OCI-LY1 (cell line): ENCODE data around the gene EVC2.

Experiments
- H2AFZ ChIP-seq: fragments of 200-600 bp; sonication (generic), shearing (Covaris generic); 2 replicates; pipeline ENCODE4 v1.6.0; 2014; ENCODE audit warnings: antibody characterized with exemption, mild to moderate bottlenecking, low read length
- H3F3A ChIP-seq: fragments of 200-600 bp; sonication (generic), shearing (Covaris generic); 2 replicates; pipeline ENCODE4 v1.6.0; 2014; ENCODE audit warnings: mild to moderate bottlenecking, antibody characterized with exemption, low read length, moderate library complexity; ENCODE audit not compliant: insufficient read depth
- H3K27ac ChIP-seq: fragments of 200-600 bp; sonication (generic); 2 replicates; pipeline ENCODE4 v1.5.1; 2014; ENCODE audit warnings: low read length, mixed run types, mild to moderate bottlenecking, low read depth; ENCODE audit not compliant: poor library complexity, severe bottlenecking
- H3K27me3 ChIP-seq: fragments of 200-600 bp; sonication (generic); 2 replicates; pipeline ENCODE4 v1.6.0; 2014; ENCODE audit warnings: antibody characterized with exemption, mild to moderate bottlenecking, low read length, moderate library complexity; ENCODE audit not compliant: insufficient read depth
- H3K36me3 ChIP-seq: fragments of 200-600 bp; sonication (generic); 2 replicates; pipeline ENCODE4 v1.6.1; 2014; ENCODE audit warnings: mild to moderate bottlenecking, antibody characterized with exemption, low read length, moderate library complexity, mixed read lengths; ENCODE audit not compliant: insufficient read depth
- H3K4me1 ChIP-seq: fragments of 200-600 bp; sonication (generic); 2 replicates; pipeline ENCODE4 v1.5.1; 2014; ENCODE audit warnings: mild to moderate bottlenecking, low read length, moderate library complexity; ENCODE audit not compliant: insufficient read depth, severe bottlenecking
- H3K4me2 ChIP-seq: fragments of 200-600 bp; sonication (generic), shearing (Covaris generic); 2 replicates; pipeline ENCODE4 v1.6.1; 2014; ENCODE audit warnings: low read length
- H3K4me3 ChIP-seq: fragments of 200-600 bp; sonication (generic); 2 replicates; pipeline ENCODE4 v1.5.1; 2014; ENCODE audit warnings: low read length, low read depth, mild to moderate bottlenecking, mixed read lengths; ENCODE audit not compliant: poor library complexity, severe bottlenecking
- H3K79me2 ChIP-seq: fragments of 200-600 bp; shearing (Covaris generic); 2 replicates; pipeline ENCODE4 v1.6.1; 2016; ENCODE audit warnings: mixed run types, low read length, mixed read lengths; ENCODE audit not compliant: insufficient read depth
- H3K9ac ChIP-seq: fragments of 200-600 bp; sonication (generic), shearing (Covaris generic); 2 replicates; pipeline ENCODE4 v1.6.1; 2014; ENCODE audit warnings: mild to moderate bottlenecking, low read length, mixed read lengths
- H3K9me2 ChIP-seq: fragments of 200-600 bp; sonication (generic), shearing (Covaris generic); 2 replicates; pipeline ENCODE4 v1.6.1; 2014; ENCODE audit warnings: low read depth, mild to moderate bottlenecking, low read length, mixed read lengths
- H3K9me3 ChIP-seq: fragments of 200-600 bp; shearing (Covaris generic); 2 replicates; pipeline ENCODE4 v1.6.1; 2014; ENCODE audit warnings: low read length, mixed read lengths
- H4K20me1 ChIP-seq: fragments of 200-600 bp; sonication (generic), shearing (Covaris generic); 2 replicates; pipeline ENCODE4 v1.6.0; 2016; ENCODE audit warnings: mild to moderate bottlenecking, low read length; ENCODE audit not compliant: insufficient read depth
- EZH2 ChIP-seq: fragments of 200-600 bp; sonication (generic), shearing (Covaris generic); IDR thresholded peaks from 2 replicates; pipeline ENCODE4 v1.8.0; 2017; ENCODE audit warnings: borderline replicate concordance, mixed run types, mild to moderate bottlenecking, antibody characterized with exemption, low read length, moderate library complexity, mixed read lengths
- TF ChIP-seq, protein P1 (sequence below): fragments of 200-600 bp; sonication (generic), shearing (Covaris generic); IDR thresholded peaks from 2 replicates; pipeline ENCODE4 v1.5.1; 2017; ENCODE audit warnings: mild to moderate bottlenecking, antibody characterized with exemption, low read length, moderate library complexity, mixed read lengths

The EVC2 gene

DNA sequence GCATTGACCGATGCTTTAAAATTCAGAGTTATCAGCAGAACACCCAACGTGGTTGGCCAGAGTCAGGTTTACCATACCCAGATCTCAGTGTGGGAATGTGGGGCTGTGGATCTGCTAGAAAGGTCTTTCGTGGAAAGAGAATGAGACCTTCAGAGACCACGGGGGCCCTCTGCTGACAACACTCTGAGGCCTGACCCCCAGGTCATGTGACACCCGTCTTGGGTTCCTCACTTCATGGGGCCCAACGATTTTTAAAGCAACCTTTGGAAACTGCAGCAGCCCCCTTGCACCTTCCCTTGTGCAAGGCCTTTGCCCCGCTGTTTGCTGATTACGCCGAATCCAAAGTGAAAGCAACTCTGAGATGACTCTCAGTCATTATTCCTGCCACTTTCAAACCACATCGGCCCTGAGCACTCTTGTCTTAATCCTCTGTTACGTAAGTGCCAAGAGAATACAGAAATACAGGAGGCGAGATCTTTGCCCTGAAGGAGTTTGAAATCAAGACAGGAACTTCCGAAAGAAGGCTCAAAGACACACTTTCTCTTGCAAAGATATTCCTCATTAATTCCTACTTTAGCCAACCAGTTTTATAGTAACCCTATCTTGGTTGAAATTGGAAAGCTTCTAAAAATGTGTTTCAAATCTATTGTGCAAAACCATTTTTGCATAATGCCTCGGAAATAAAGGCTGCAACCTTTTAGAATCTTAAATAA lies 88.3 kb downstream of the EVC2 start:
- Histone ChIP-seq H3K36me3 (peaks cover 31% of the 10 kb centered on the region), H3K27me3 (no peaks in the 10 kb centered on the region), H4K20me1 (no peaks in the 10 kb centered on the region), H3K4me1 (no peaks in the 10 kb centered on the region), H3K9me3 (no peaks in the 10 kb centered on the region), H3K79me2 (no peaks in the 10 kb centered on the region), H3K4me2 (no peak overlapping the region), H3K27ac (no peak overlapping the region), H3K9me2 (no peaks in the 10 kb centered on the region), H3K4me3 (no peak overlapping the region), H2AFZ (no peak overlapping the region), H3K9ac (no peak overlapping the region), H3F3A (no peaks in the 10 kb centered on the region)
- TF ChIP-seq, protein P1, sequence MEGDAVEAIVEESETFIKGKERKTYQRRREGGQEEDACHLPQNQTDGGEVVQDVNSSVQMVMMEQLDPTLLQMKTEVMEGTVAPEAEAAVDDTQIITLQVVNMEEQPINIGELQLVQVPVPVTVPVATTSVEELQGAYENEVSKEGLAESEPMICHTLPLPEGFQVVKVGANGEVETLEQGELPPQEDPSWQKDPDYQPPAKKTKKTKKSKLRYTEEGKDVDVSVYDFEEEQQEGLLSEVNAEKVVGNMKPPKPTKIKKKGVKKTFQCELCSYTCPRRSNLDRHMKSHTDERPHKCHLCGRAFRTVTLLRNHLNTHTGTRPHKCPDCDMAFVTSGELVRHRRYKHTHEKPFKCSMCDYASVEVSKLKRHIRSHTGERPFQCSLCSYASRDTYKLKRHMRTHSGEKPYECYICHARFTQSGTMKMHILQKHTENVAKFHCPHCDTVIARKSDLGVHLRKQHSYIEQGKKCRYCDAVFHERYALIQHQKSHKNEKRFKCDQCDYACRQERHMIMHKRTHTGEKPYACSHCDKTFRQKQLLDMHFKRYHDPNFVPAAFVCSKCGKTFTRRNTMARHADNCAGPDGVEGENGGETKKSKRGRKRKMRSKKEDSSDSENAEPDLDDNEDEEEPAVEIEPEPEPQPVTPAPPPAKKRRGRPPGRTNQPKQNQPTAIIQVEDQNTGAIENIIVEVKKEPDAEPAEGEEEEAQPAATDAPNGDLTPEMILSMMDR, result no peak
- no peak for TF ChIP-seq EZH2

DNA sequence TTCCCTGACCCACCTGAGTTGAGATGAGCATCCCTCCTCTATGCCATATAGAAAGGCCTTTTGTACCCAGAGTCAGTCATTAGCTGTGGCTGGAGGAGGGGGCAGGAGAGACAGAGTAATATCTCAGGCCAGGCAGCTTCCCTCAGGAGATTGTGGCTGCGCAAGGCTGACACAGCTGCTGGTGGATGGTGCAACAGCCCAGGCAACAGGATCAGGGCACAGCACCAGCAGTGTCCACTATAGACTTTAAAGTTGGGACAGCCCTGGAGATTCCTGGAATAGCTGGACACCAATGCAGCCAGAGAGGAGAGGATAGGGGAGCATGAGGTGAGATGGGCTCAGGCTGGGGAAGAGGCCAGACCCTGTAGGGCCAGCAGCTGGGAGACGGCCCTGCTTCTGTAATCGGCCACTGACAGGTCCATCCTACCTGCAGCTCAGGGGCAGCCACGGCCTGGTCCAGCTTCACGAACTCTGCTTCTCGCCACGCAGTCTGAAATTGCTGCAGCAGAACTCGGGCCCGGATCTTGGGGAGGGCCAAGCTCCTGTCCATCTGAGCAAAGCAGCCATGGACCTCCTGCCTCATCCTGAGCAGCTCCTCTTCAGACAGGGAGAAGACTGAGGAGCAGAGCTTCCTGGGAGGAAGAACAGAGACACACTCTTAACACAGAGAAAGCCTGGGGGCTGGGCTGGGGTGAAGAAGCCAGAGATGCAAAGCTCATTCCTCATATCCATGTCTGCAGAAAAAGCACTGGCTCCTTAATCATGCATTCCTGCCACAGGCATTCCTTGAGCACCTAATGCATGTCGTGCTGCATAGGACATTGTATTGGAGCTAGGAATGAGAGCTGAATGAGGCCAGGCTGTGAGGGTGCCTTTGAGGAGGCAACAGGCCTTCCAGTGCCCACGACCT lies 90.1 kb downstream of the EVC2 start:
- Histone ChIP-seq H3K9ac (no peak overlapping the region), H3K27ac (no peak overlapping the region), H3K4me1 (no peaks in the 10 kb centered on the region), H3K9me2 (no peaks in the 10 kb centered on the region), H2AFZ (no peak overlapping the region), H3K27me3 (no peaks in the 10 kb centered on the region), H3K36me3 (peaks cover 16% of the 10 kb centered on the region), H3F3A (no peaks in the 10 kb centered on the region), H3K9me3 (no peaks in the 10 kb centered on the region), H3K4me3 (no peak overlapping the region), H3K4me2 (no peak overlapping the region), H3K79me2 (no peaks in the 10 kb centered on the region), H4K20me1 (no peaks in the 10 kb centered on the region)
- TF ChIP-seq EZH2, result no peak
- TF ChIP-seq, protein P1, result no peak

DNA sequence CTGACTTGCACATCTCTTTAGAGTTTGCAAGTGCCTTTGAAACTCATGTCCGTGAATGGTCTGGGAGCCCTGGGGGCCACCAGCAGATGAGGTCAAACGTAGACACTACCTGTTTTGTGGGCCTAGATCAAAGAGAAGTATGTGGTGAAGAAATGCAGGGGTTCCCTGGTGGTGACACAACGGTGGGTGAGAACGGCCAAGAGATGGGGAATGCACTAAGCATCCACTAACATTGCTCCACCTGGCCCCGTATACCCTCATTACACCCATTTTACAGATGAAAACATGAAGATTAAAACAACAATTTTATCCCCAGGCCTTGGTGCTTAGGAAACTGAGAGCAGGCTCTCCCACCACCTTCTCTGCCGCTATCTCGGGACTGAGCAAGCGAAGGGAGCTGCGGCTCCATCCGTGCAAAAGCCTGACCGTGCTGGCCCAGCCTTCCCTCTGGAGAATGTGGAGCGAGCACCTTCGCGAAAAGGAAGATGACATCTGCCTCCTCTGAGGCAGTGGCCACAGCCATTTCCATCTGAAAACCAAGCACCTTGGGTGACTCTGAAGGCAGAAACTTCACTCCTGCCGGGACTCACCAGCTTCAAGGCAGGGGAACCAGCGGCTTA lies 91.9 kb downstream of the EVC2 start:
- no peak for TF ChIP-seq EZH2
- TF ChIP-seq, protein P1, result no peak
- Histone ChIP-seq H3K27me3 (no peaks in the 10 kb centered on the region), H3K9ac (no peak overlapping the region), H4K20me1 (no peaks in the 10 kb centered on the region), H3K27ac (no peak overlapping the region), H3K4me1 (no peaks in the 10 kb centered on the region), H3K9me3 (no peaks in the 10 kb centered on the region), H3K79me2 (no peaks in the 10 kb centered on the region), H2AFZ (no peak overlapping the region), H3K9me2 (no peaks in the 10 kb centered on the region), H3K4me3 (no peak overlapping the region), H3K36me3 (peaks cover 16% of the 10 kb centered on the region), H3F3A (no peaks in the 10 kb centered on the region), H3K4me2 (no peak overlapping the region)
